ENCODE data around the gene PIP5KL1. TPM values are rescaled to one million over a fixed set of nuclear protein-coding genes. Genes with fewer than 3 reads are reported as not detected.
A peak's percentile ranks its signal among the peaks of the same experiment; 100 is the strongest.

PIP5KL1 gene
- total RNA-seq, 1 experiment from 2014 or later: 16.8 TPM

- Mint-ChIP-seq H3K36me3 (no peaks in the 10 kb centered on the region), H3K27ac (peak overlapping the region; percentile 64; the same call in 1 of the 2 replicates), H3K4me1 (peaks cover 75% of the 10 kb centered on the region), H3K27me3 (ENCODE audit: low read depth) (no peaks in the 10 kb centered on the region), H3K4me3 (no peak overlapping the region), H3K9me3 (no peaks in the 10 kb centered on the region)
- ATAC-seq: no peak
- ChIA-PET CTCF (interaction anchor here (0.5 to 14.8 kb wide), 7 partner anchors 20 to 899 kb away, joined by 3 to 156 read pairs (median 7); no protein-coding TSS in a partner anchor), POLR2A (no interaction called here)
- TF ChIP-seq CREM (CRISPR knock-in tag; IDR thresholded peaks at IDR 0.05): no peak
- TF ChIP-seq ATF2 (CRISPR knock-in tag; IDR thresholded peaks at IDR 0.05; ENCODE audit: borderline replicate concordance, low read depth): no peak
- TF ChIP-seq ZNF423 (CRISPR knock-in tag; IDR thresholded peaks at IDR 0.05): no peak
- TF ChIP-seq HMGA2 (CRISPR knock-in tag; IDR thresholded peaks at IDR 0.05): no peak
- TF ChIP-seq NR1H2 (CRISPR knock-in tag; IDR thresholded peaks at IDR 0.05): no peak
- TF ChIP-seq ZSCAN18 (CRISPR knock-in tag; IDR thresholded peaks at IDR 0.05): no peak
- TF ChIP-seq FOXK1 (CRISPR knock-in tag; IDR thresholded peaks at IDR 0.05): no peak
- TF ChIP-seq GTF2I (CRISPR knock-in tag; conservative IDR thresholded peaks at IDR 0.05): no peak
- no peak for TF ChIP-seq NFYB (CRISPR knock-in tag; conservative IDR thresholded peaks at IDR 0.05; ENCODE audit: low read depth)
- TF ChIP-seq SMAD4 (CRISPR knock-in tag; IDR thresholded peaks at IDR 0.05): no peak
- TF ChIP-seq SOX15 (CRISPR knock-in tag; IDR thresholded peaks at IDR 0.05): no peak
- TF ChIP-seq STAT6 (CRISPR knock-in tag; conservative IDR thresholded peaks at IDR 0.05; ENCODE audit: low read depth): no peak
- no peak for TF ChIP-seq ETV6 (CRISPR knock-in tag; IDR thresholded peaks at IDR 0.05)
- TF ChIP-seq MXD4 (CRISPR knock-in tag; IDR thresholded peaks at IDR 0.05; ENCODE audit: borderline replicate concordance): no peak
- TF ChIP-seq FOXP4 (CRISPR knock-in tag; IDR thresholded peaks at IDR 0.05): no peak
- TF ChIP-seq PRDM15 (CRISPR knock-in tag; IDR thresholded peaks at IDR 0.05): no peak
- DNase-seq (ENCODE audit: low spot score): no peak
These were observed 44.2 kb upstream of the PIP5KL1 start for GRCh38 chr9:127974769-127975261.
